ENCODE measurements around the gene ARHGAP44.

The ARHGAP44 gene

GRCh38 chr17:12744298-12744697 lies 45.0 kb upstream of the ARHGAP44 start:
- no peak overlapping the region for H3K4me2 ChIP-seq (ENCODE audit: low read depth, low read length, poor library complexity, severe bottlenecking)
- H4K20me1 ChIP-seq (ENCODE audit: insufficient read depth, low read length, poor library complexity, severe bottlenecking), result no peaks in the 10 kb centered on the region
- H3F3A ChIP-seq (ENCODE audit: low read depth), result no peaks in the 10 kb centered on the region
- no peak overlapping the region for H3K4me3 ChIP-seq (ENCODE audit: low read length, poor library complexity, severe bottlenecking)
- H3K9ac ChIP-seq (ENCODE audit: low read depth, low read length, poor library complexity, severe bottlenecking), result no peak overlapping the region
- no peaks in the 10 kb centered on the region for H3K9me2 ChIP-seq (replicated peaks; ENCODE audit: low read depth, low read length)
- no peaks in the 10 kb centered on the region for H3K27me3 ChIP-seq (ENCODE audit: insufficient read depth, low read length, poor library complexity, severe bottlenecking)
- H3K79me2 ChIP-seq (ENCODE audit: insufficient read depth, low read length), result no peaks in the 10 kb centered on the region
- H3K4me1 ChIP-seq (ENCODE audit: insufficient read depth, low read length, poor library complexity, severe bottlenecking), result no peaks in the 10 kb centered on the region
- no peaks in the 10 kb centered on the region for H3K36me3 ChIP-seq (ENCODE audit: insufficient read depth, low read length)
- no peak overlapping the region for H2AFZ ChIP-seq (ENCODE audit: low read length)
- H3K9me3 ChIP-seq (ENCODE audit: insufficient read depth, low read depth, low read length), result no peaks in the 10 kb centered on the region
- TF ChIP-seq EZH2phosphoT487 (IDR thresholded peaks at IDR 0.05; ENCODE audit: borderline replicate concordance) (no peak), CTCF (conservative IDR thresholded peaks at IDR 0.05; ENCODE audit: low read length) (no peak)

- no peak for TF ChIP-seq CTCF (conservative IDR thresholded peaks at IDR 0.05; ENCODE audit: low read length)
- TF ChIP-seq EZH2phosphoT487 (IDR thresholded peaks at IDR 0.05; ENCODE audit: borderline replicate concordance), result no peak
- Histone ChIP-seq H3K9me3 (ENCODE audit: insufficient read depth, low read depth, low read length) (no peaks in the 10 kb centered on the region), H3K36me3 (ENCODE audit: insufficient read depth, low read length) (no peaks in the 10 kb centered on the region), H3K4me1 (ENCODE audit: insufficient read depth, low read length, poor library complexity, severe bottlenecking) (no peaks in the 10 kb centered on the region), H3F3A (ENCODE audit: low read depth) (no peaks in the 10 kb centered on the region), H3K79me2 (ENCODE audit: insufficient read depth, low read length) (no peaks in the 10 kb centered on the region), H3K4me3 (ENCODE audit: low read length, poor library complexity, severe bottlenecking) (no peak overlapping the region), H3K9me2 (replicated peaks; ENCODE audit: low read depth, low read length) (no peaks in the 10 kb centered on the region), H3K4me2 (ENCODE audit: low read depth, low read length, poor library complexity, severe bottlenecking) (no peak overlapping the region), H3K27me3 (ENCODE audit: insufficient read depth, low read length, poor library complexity, severe bottlenecking) (no peaks in the 10 kb centered on the region), H2AFZ (ENCODE audit: low read length) (no peak overlapping the region), H3K9ac (ENCODE audit: low read depth, low read length, poor library complexity, severe bottlenecking) (no peak overlapping the region), H4K20me1 (ENCODE audit: insufficient read depth, low read length, poor library complexity, severe bottlenecking) (no peaks in the 10 kb centered on the region)
Observed at GRCh38 chr17:12744786-12745185, 44.5 kb upstream of the ARHGAP44 start.

GRCh38 chr17:12745486-12745885 lies 43.8 kb upstream of the ARHGAP44 start:
- no peaks in the 10 kb centered on the region for H3K27me3 ChIP-seq (ENCODE audit: insufficient read depth, low read length, poor library complexity, severe bottlenecking)
- no peak overlapping the region for H2AFZ ChIP-seq (ENCODE audit: low read length)
- no peak overlapping the region for H3K9ac ChIP-seq (ENCODE audit: low read depth, low read length, poor library complexity, severe bottlenecking)
- H3K4me2 ChIP-seq (ENCODE audit: low read depth, low read length, poor library complexity, severe bottlenecking), result no peak overlapping the region
- no peaks in the 10 kb centered on the region for H3K79me2 ChIP-seq (ENCODE audit: insufficient read depth, low read length)
- no peaks in the 10 kb centered on the region for H4K20me1 ChIP-seq (ENCODE audit: insufficient read depth, low read length, poor library complexity, severe bottlenecking)
- H3K4me1 ChIP-seq (ENCODE audit: insufficient read depth, low read length, poor library complexity, severe bottlenecking), result no peaks in the 10 kb centered on the region
- TF ChIP-seq EZH2phosphoT487 (IDR thresholded peaks at IDR 0.05; ENCODE audit: borderline replicate concordance) (no peak), CTCF (conservative IDR thresholded peaks at IDR 0.05; ENCODE audit: low read length) (no peak)
- H3K9me2 ChIP-seq (replicated peaks; ENCODE audit: low read depth, low read length), result no peaks in the 10 kb centered on the region
- H3K4me3 ChIP-seq (ENCODE audit: low read length, poor library complexity, severe bottlenecking), result no peak overlapping the region
- no peaks in the 10 kb centered on the region for H3K36me3 ChIP-seq (ENCODE audit: insufficient read depth, low read length)
- no peaks in the 10 kb centered on the region for H3F3A ChIP-seq (ENCODE audit: low read depth)
- H3K9me3 ChIP-seq (ENCODE audit: insufficient read depth, low read depth, low read length), result no peaks in the 10 kb centered on the region
